IPS-18c (cell line): ENCODE data around the gene DAP.
"Not testable (repeated sequence)": the region's sequence is repeated elsewhere in the genome, so short reads cannot be mapped to it uniquely, and the experiment has no call there.

Experiments
- H3K4me3 ChIP-seq: 2 replicates; pipeline ENCODE4 v1.7.0; 2013; ENCODE audit warnings: low read depth, mild to moderate bottlenecking, low read length, moderate library complexity; ENCODE audit not compliant: insufficient read depth
- H3K9me3 ChIP-seq: one replicate; pipeline ENCODE4 v1.6.1; 2013; ENCODE audit warnings: mild to moderate bottlenecking, low read length, moderate library complexity; ENCODE audit not compliant: control insufficient read depth, insufficient read depth

The DAP gene

GRCh38 chr5:10726179-10726912, 34.7 kb downstream of the DAP start:
- no peaks in the 10 kb centered on the region for H3K9me3 ChIP-seq

DNA sequence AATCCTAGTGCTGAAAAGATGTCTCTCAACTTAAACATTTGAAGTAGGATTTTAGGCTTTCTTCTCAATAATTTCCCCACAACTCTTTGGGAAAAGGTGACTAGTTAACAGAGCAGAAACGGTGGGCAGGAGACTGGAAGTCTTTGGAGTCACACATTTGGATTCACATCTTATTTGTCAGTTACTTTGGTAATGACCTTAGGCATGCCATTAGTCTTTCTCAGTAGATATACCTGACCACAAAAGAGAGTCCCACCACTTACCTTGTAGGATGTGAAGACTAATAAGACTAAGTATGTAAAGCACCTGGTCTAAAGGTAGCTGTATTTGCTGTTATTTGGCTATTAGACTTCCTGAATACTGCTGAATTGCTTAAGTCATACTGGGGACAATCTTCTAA, 35.4 kb downstream of the DAP start:
- H3K4me3 ChIP-seq, result no peak overlapping the region
- H3K9me3 ChIP-seq, result no peaks in the 10 kb centered on the region

More at GRCh38 chr5:10726179-10726912, 34.7 kb downstream of the DAP start:
- H3K4me3 ChIP-seq, result no peak overlapping the region

DNA sequence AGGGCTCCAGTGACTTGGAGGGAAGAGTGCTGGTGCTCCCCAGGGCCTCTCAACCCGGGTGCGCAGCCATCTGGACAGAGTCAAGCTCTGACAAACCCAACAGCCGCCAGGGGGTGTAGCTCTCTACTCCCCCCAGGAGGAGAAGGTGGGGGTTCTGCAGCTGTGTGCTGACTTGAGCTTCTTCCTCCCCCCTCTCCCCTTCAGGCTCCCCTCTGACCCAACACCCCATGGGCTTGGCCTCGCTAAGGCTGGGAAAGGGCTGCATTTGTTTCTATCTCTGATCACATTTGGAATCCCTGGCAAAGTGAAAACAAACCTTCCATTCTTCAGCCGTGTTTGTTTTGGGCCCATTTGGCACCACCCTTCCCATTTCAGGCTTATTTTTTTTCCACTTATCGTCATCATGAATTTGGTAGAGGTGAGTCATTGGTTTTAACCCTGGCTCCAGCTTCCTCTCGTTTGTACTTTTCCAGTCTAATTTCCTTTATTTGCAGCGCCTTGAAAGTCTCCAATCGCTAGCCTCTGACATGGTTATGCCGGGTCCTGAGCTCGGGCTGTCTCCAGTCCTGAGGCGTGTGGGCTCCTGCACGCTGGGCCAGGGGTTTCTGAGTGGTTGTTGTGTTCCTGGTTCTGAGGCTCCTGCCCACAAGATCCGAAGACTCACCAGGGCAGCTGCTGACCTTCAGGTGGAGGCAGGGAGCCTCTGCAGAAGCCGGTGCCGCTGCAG, 36.1 kb downstream of the DAP start:
- Histone ChIP-seq H3K9me3 (no peaks in the 10 kb centered on the region), H3K4me3 (no peak overlapping the region)

DNA sequence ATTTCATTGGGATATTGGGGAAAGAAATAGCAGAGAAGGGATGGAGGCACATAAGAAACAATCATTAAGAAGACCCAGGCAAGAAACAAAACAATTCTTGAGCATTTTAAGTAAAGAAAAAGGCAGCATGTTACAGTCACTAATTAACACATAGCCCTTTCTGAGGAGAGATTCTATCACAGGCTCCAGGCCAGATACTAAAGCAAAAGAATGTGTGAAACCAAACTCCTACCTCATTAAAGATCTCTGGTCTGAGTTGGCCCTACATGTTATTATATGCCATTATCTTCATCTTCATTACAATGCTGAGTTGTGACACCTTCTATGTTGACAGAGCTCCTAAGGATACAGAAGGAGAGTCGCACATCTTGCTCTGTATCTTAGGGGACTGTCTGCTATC, 37.5 kb downstream of the DAP start:
- H3K4me3 ChIP-seq, result no peak overlapping the region
- H3K9me3 ChIP-seq, result no peaks in the 10 kb centered on the region

- not testable (repeated sequence) for H3K9me3 ChIP-seq, H3K4me3 ChIP-seq
These were observed 40.3 kb downstream of the DAP start for GRCh38 chr5:10720766-10721165.

DNA sequence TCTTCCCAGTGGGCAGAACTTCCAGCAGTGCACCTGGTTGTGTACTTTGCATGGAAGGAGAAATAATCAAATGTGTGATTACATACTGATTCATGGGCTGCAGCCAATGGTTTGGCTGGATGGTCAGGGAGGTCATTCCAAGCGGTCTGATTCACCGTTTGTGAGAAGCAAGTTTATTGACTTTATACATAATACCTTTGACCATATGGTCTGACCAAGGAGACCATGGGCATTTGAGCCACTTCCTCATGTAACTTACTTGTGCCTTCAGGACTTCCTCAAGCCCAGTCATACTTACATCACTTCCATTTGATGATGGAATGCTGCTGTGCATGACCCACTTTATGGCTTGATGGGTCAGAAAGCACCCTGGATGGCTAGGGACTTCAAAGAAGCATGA, 41.1 kb downstream of the DAP start:
- no peak overlapping the region for H3K4me3 ChIP-seq
- H3K9me3 ChIP-seq, result no peaks in the 10 kb centered on the region

DNA sequence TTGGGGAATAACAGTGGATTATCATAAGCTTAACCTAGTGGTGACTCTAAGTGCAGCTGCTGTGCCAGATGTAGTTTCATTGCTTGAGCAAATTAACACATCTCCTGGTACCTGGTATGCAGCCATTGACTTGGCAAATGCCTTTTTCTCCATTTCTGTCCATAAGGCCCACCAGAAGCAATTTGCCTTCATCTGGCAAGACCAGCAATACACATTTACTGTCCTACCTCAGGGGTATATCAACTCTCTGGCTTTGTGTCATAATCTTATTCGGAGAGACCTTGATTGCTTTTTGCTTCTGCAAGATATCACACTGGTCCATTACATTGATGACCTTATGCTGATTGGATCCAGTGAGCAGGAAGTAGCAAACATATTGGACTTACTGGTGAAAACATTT, 42.4 kb downstream of the DAP start:
- not testable (repeated sequence) for H3K4me3 ChIP-seq, H3K9me3 ChIP-seq

GRCh38 chr5:10716825-10717224, 44.2 kb downstream of the DAP start:
- H3K9me3 ChIP-seq, result not testable (repeated sequence)

DNA sequence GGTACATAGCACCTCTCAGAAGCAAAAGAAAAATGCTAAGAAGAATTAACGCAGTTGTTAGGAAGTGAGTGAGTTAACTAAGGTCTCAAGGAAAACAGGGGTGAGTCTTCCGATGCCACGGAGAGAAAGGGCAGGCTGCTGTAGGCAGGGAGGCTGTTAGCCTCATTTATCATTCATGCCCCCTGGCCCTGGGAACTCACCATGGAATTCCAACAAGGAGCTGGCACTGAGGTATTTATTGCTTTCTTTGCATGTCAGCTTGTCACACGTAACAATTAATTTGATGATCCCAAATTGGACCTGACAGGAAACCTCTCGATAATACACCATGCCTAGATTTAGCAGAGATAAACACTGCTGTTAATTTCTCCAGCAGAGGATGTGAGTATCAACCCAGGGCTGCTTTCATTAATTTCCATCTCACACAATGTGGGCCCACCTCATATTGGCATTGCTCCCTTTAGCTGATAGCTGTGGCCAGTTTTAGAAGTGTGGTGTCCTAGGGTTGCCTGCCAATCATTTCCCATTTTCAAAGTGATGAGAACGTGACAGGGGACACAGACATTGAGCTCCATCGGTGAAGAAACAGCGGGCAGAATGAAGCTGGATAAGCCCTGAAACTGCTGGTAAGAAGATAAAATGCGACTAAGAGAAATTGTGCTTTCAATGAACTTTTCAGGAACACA, 45.3 kb downstream of the DAP start:
- H3K9me3 ChIP-seq, result no peaks in the 10 kb centered on the region
- no peak overlapping the region for H3K4me3 ChIP-seq

More at GRCh38 chr5:10716825-10717224, 44.2 kb downstream of the DAP start:
- not testable (repeated sequence) for H3K4me3 ChIP-seq

DNA sequence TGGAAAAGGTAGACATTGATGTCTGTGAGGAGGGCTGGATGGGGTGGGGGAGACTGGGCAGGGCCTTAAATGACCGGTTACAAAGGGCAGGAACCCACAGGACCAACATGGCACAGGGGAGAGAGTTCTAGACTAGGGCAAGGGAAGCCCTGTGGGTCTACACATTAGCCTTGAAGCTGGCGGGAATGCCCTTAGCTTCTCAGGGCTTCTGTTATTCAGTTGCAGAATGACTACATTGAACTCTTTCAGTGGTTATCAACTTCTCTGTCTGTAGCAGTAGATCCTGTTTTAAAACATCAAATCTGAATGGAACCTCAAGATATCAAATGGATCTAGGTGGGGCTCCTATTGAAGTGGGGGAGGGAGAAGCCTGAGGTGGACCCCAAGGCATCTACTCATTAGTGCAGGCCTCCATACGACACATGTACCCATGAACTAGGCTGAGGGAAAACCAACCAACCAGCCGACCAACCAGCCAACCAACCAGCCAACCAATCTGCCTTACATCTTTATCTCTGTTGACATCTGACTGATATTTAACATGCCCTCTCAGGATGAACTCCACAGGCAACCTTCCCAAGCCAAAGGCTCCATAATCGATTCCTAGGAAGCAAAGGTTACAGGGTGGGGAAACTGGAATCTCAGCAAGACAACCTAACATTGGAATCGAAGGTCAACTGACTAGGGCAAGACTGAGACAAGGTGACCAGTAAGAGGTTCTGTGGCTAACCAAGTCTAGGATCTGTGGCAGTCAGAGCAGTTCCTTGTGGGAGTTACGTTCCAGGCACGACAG, 48.3 kb downstream of the DAP start:
- Histone ChIP-seq H3K4me3 (no peak overlapping the region), H3K9me3 (no peaks in the 10 kb centered on the region)

DNA sequence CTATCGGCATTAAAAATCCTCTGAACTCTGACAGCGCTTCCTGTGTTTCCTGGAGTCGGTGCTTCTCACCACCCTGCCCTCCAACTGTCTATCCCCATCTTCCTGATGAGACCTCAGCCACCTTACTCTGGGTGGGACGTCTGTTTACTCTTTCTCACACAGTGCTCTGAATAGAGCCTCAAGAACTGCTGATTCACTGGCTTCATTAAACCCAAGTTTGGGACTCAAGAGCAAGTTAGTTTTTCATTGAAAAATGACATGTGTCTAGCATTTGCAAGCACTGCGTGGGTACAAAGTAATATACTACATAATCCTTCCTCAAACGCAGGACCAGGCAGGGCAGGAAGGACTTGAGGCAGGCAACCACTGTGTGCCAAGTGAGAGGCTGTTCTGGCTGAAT, 49.5 kb downstream of the DAP start:
- no peaks in the 10 kb centered on the region for H3K9me3 ChIP-seq
- no peak overlapping the region for H3K4me3 ChIP-seq

DNA sequence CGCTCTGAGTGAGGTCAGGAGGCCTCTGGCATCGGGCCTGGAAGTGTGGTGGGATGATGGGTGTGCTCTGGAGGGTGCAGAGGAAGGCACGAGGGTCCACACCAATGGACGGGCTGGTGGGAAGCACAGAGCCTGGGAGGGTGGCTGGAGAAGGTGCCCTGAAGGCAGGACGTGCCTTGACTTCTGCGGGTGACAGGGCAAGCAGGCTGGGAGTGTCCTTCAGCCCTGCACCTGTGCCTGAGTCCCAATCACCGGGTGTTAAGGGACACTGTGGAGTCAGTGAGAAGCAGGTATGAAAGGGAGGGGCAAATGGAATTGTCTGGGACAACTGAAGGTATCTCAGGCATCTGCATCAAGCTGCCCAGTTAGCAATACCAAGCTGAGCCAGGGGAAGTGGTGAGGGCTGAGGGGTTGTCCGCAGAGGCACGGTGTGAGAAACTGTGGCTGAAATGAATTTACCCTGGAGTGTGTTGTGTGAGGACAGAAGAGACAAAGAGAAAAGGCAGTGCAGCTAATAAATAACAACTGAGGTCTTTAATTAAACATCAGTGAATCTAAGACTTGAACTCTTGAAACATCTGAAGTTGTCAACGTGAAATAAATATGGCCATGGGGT, 50.4 kb downstream of the DAP start:
- H3K9me3 ChIP-seq, result no peaks in the 10 kb centered on the region
- no peak overlapping the region for H3K4me3 ChIP-seq

- no peak overlapping the region for H3K4me3 ChIP-seq
- H3K9me3 ChIP-seq, result no peaks in the 10 kb centered on the region
These were observed 51.1 kb downstream of the DAP start for GRCh38 chr5:10709933-10710332.

DNA sequence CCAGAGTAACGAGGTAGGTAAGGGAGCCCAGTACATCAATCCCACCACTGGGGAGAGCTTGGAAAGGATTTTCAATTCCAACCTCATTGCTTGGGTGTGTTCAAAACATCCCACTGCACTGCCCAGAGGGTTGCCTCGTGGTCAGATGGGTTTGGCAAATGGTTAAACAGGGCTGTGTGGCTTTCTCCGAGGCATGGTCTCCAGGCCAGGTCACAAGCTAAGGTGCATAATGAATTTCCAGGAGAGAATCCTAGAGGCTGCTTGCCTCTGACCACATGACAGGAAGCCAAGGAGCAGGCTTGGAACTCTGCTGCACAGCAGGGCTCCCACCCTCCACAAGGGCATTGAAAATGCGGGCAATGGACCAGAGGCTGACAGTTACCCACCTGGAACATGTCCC, 51.6 kb downstream of the DAP start:
- H3K4me3 ChIP-seq, result no peak overlapping the region

DNA sequence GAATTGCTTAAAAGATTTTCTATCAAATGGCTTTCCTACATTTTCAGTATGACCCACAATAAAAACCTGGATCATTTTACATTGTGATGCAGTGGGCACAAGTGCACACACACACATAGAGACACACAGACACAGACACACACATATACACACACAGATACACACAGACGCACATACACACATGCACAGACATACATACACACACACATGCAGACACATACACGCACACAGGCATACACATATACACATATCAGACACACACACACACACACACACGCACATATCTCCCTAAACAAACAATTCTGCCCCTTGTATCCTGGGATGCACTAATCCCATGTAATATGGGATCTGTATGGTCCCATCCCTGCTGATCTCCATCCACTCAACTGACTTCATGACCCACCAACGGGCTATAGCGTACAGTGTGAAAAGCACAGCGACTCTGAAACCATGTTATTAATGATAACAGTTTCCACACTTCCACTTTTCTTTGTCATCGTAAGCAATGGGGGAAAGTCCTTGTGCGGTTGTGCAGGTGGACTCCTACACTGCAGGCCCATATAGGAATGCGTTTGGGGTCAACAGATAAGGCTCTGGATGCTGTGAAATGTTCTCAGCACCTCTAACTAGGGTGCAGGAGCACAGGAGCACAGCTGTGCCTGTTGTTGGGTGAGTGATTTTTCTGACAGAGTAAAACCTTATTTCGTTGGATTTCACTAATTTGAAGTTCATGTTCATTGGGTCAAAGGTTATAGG, 52.7 kb downstream of the DAP start:
- H3K4me3 ChIP-seq, result no peak overlapping the region
- no peaks in the 10 kb centered on the region for H3K9me3 ChIP-seq

More for the DNA sequence above, 51.6 kb downstream of the DAP start:
- no peaks in the 10 kb centered on the region for H3K9me3 ChIP-seq
